Measurements from ENCODE around the gene ARRDC4.

DNA sequence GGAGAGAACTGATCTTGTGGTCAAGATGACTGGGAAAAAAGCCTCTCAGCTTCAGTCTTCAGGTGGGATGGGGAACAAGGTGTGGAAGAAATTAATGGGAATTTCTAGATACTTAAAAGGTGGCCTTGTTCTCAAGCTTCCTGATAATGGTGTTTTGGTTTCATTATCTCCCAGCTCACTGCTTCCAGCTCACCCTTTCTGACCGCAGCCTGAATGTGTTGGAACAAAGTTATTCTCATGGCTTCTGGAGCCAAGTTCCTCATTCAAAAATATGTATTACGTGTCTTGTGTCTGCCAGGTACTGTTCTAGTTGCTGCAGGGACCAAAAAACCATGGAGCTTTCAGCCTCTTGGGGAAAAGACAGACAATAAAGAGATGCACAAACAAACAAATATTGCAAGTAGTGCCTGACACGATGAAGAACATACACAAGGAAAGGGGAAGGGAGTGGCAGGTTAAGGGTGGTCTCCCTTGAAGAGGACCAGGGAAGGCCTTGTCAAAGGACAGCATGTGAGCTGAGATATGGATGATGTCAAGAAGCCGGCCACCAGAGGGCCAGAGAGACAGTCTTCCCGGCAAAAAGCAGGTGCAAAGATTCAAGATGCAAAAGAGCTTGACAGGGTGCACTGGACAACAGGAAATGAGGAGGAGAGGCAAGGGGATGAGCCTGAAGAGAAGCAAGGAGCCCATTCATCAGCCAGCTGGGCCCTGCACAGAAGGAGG lies 35.5 kb downstream of the ARRDC4 start:
- TF ChIP-seq SUZ12 (IDR thresholded peaks at IDR 0.05; ENCODE audit: extremely low read depth, insufficient read depth, insufficient read length) (no peak), ZNF274 (IDR thresholded peaks at IDR 0.05; ENCODE audit: low read depth, low read length) (no peak)

Measured in NT2/D1 (cell line).